Peyer's patch (tissue), 4 donors: ENCODE measurements around the gene GNB1L.

Source experiments
- CTCF ChIP-seq, 6 experiments: fragments of 450-650 bp in 4 of 6; fragments of 200-600 bp in 2 of 6; sonication (generic) in 1 of 6; IDR thresholded peaks; one replicate each; pipeline ENCODE4 v1.5.1; 2017 to 2019; ENCODE audit warnings: antibody characterized with exemption in 6 of 6, mild to moderate bottlenecking in 3 of 6, moderate library complexity in 1 of 6
- POLR2A ChIP-seq, 2 donors: fragments of 450-650 bp; IDR thresholded peaks; one replicate each; pipeline ENCODE4 v1.5.1; 2017; ENCODE audit warnings: antibody characterized with exemption in 2 of 2, mild to moderate bottlenecking in 2 of 2, moderate library complexity in 2 of 2

- TF ChIP-seq CTCF (IDR thresholded peaks at IDR 0.05) (no peak), POLR2A (IDR thresholded peaks at IDR 0.05) (no peak)
These were observed 78.1 kb downstream of the GNB1L start for GRCh38 chr22:19776433-19777031.
